Keratinocyte (primary cell): Measurements from ENCODE around the gene ACAD10. TPM values are rescaled to one million over a fixed set of nuclear protein-coding genes. Genes with fewer than 3 reads are reported as not detected.

Experiments
- DNase-seq: peaks from one replicate; pipeline ENCODE4 v3.0.0-alpha.2; 2011; ENCODE audit warnings: low read depth, missing footprints, low spot score
- FAIRE-seq: peaks from 2 replicates; lab custom pipeline; 2011; peaks lifted over from hg19 to GRCh38; lab: Jason Lieb, UNC
- H2AFZ ChIP-seq: 2 replicates; pipeline ENCODE4 v1.6.0; 2012; ENCODE audit warnings: low read length, control low read depth, inconsistent platforms; ENCODE audit not compliant: control insufficient read depth
- H3K27ac ChIP-seq: 2 replicates; pipeline ENCODE4 v1.5.1; 2011; ENCODE audit warnings: low read length; ENCODE audit not compliant: control insufficient read depth, insufficient read depth
- H3K27me3 ChIP-seq: 3 replicates; pipeline ENCODE4 v1.6.0; 2011; ENCODE audit warnings: low read length; ENCODE audit not compliant: control insufficient read depth, insufficient read depth; ENCODE audit errors: extremely low read depth
- H3K36me3 ChIP-seq, 2 experiments: 2 replicates in 1 of 2; 3 replicates in 1 of 2; pipeline ENCODE4 v1.5.1; 2011; ENCODE audit warnings: low read length in 2 of 2, mild to moderate bottlenecking in 1 of 2; ENCODE audit not compliant: control insufficient read depth in 2 of 2, insufficient read depth in 2 of 2; ENCODE audit errors: extremely low read depth in 1 of 2
- H3K4me1 ChIP-seq: 3 replicates; pipeline ENCODE4 v1.5.1; 2011; ENCODE audit warnings: low read length; ENCODE audit not compliant: control insufficient read depth, insufficient read depth; ENCODE audit errors: extremely low read depth
- H3K4me2 ChIP-seq: 3 replicates; pipeline ENCODE4 v1.6.0; 2011; ENCODE audit warnings: low read depth, low read length; ENCODE audit not compliant: control insufficient read depth, insufficient read depth; ENCODE audit errors: extremely low read depth
- H3K4me3 ChIP-seq, 3 experiments: fragments of 200-600 bp in 1 of 3; sonication (generic) in 1 of 3; 2 replicates in 2 of 3; 3 replicates in 1 of 3; pipeline ENCODE4 v1.5.1; 2011 to 2016; ENCODE audit warnings: low read length in 3 of 3, mild to moderate bottlenecking in 3 of 3, control low read depth in 2 of 3, inconsistent platforms in 1 of 3, low read depth in 1 of 3, mixed read lengths in 1 of 3, mixed run types in 1 of 3, moderate library complexity in 1 of 3; ENCODE audit not compliant: control insufficient read depth in 2 of 3, insufficient read depth in 2 of 3; ENCODE audit errors: extremely low read depth in 1 of 3
- H3K79me2 ChIP-seq: 2 replicates; pipeline ENCODE4 v1.6.0; 2012; ENCODE audit warnings: low read length; ENCODE audit not compliant: control insufficient read depth, insufficient read depth
- H3K9ac ChIP-seq: 3 replicates; pipeline ENCODE4 v1.6.0; 2011; ENCODE audit warnings: low read length; ENCODE audit not compliant: control insufficient read depth, insufficient read depth; ENCODE audit errors: extremely low read depth
- H3K9me1 ChIP-seq: 3 replicates; pipeline ENCODE4 v1.6.0; 2011; ENCODE audit warnings: low read length; ENCODE audit not compliant: control insufficient read depth, insufficient read depth; ENCODE audit errors: extremely low read depth
- H3K9me3 ChIP-seq: 2 replicates; pipeline ENCODE4 v1.5.1; 2012; ENCODE audit warnings: low read depth, low read length; ENCODE audit not compliant: control insufficient read depth
- H4K20me1 ChIP-seq: 3 replicates; pipeline ENCODE4 v1.6.0; 2011; ENCODE audit warnings: low read length; ENCODE audit not compliant: control insufficient read depth, insufficient read depth; ENCODE audit errors: extremely low read depth
- CTCF ChIP-seq, 3 experiments: IDR thresholded peaks in 1 of 3; conservative IDR thresholded peaks in 1 of 3; optimal IDR thresholded peaks in 1 of 3; 2 replicates in 2 of 3; 3 replicates in 1 of 3; pipeline versions ENCODE3 to v1.5.1; 2011; ENCODE audit warnings: low read length in 3 of 3, mild to moderate bottlenecking in 3 of 3, moderate library complexity in 2 of 3, control low read depth in 1 of 3, inconsistent platforms in 1 of 3; ENCODE audit not compliant: insufficient read depth in 2 of 3; ENCODE audit errors: extremely low read depth in 1 of 3
- EZH2 ChIP-seq: IDR thresholded peaks from one replicate; pipeline ENCODE4 v1.6.1; 2012; ENCODE audit warnings: inconsistent platforms, mild to moderate bottlenecking, low read length, moderate library complexity
- dilution Hi-C: fragments of 300-500 bp; cut with MboI; formaldehyde crosslinking; loops from one replicate; pipeline ENCODE4 v1.7.0; 2020; ENCODE audit warnings: low sequenced_read_pairs; ENCODE audit not compliant: extremely low pct_ligation_motif_present
- polyA plus RNA-seq, 5 experiments: library from polyadenylated mRNA; depleted of rRNA in 3 of 5; stranded (reverse) in 3 of 5; stranded (forward) in 1 of 5; unstranded in 1 of 5; fragments of >200 nt; gene quantifications; 1 replicate in 1 of 5; 2 replicates in 3 of 5; 3 replicates in 1 of 5; pipeline versions ENCODE4 v1.2.1 to v1.2.3, GENCODE V29; 2011 to 2012; ENCODE audit warnings: missing spikeins in 2 of 5, low read depth in 1 of 5, low replicate concordance in 1 of 5

Gene ACAD10
- polyA plus RNA-seq, 1 donor (not counting 4 experiments of a cell fraction or from before 2014, with no cell fraction given): 13.2 TPM

- Histone ChIP-seq H3K9ac (no peak overlapping the region), H3K27me3 (no peaks in the 10 kb centered on the region), H3K4me1 (peaks cover 28% of the 10 kb centered on the region), H3K36me3 (no peaks in the 10 kb centered on the region), H3K9me1 (peaks cover 2% of the 10 kb centered on the region), H3K27ac (no peak overlapping the region), H3K4me3 (no peak overlapping the region), H4K20me1 (no peaks in the 10 kb centered on the region), H3K79me2 (no peaks in the 10 kb centered on the region), H3K4me2 (no peak overlapping the region), H3K9me3 (no peaks in the 10 kb centered on the region), H2AFZ (no peak overlapping the region)
- dilution Hi-C loops: no loop called here
- no peak for TF ChIP-seq EZH2
- TF ChIP-seq CTCF (optimal IDR thresholded peaks at IDR 0.05 in 1 of 3, IDR thresholded peaks at IDR 0.05 in 1 of 3, conservative IDR thresholded peaks at IDR 0.05 in 1 of 3; ENCODE audit: extremely low read depth in 1 of 3, insufficient read depth in 2 of 3, low read length in 3 of 3): no peak
- DNase-seq (no peak), FAIRE-seq (no peak)
These were observed 91.0 kb downstream of the ACAD10 start for GRCh38 chr12:111776836-111777344.

- Histone ChIP-seq H3K4me3 (no peak overlapping the region), H3K27me3 (no peaks in the 10 kb centered on the region), H2AFZ (no peak overlapping the region), H3K36me3 (no peaks in the 10 kb centered on the region), H3K9ac (no peak overlapping the region), H3K79me2 (no peaks in the 10 kb centered on the region), H4K20me1 (no peaks in the 10 kb centered on the region), H3K4me2 (no peak overlapping the region), H3K9me1 (peaks cover 2% of the 10 kb centered on the region), H3K27ac (no peak overlapping the region), H3K4me1 (peaks cover 28% of the 10 kb centered on the region), H3K9me3 (no peaks in the 10 kb centered on the region)
- TF ChIP-seq CTCF (optimal IDR thresholded peaks at IDR 0.05 in 1 of 3, IDR thresholded peaks at IDR 0.05 in 1 of 3, conservative IDR thresholded peaks at IDR 0.05 in 1 of 3; ENCODE audit: extremely low read depth in 1 of 3, insufficient read depth in 2 of 3, low read length in 3 of 3) (no peak), EZH2 (no peak)
- no peak for DNase-seq
- dilution Hi-C loops: no loop called here
- no peak for FAIRE-seq
These were observed 91.6 kb downstream of the ACAD10 start for GRCh38 chr12:111777345-111778045.
